Forelimb muscle (tissue), 1 donor: ENCODE measurements around the gene TMEM107. TPM values are rescaled to one million over a fixed set of nuclear protein-coding genes. Genes with fewer than 3 reads are reported as not detected.
"Not testable (repeated sequence)": the region's sequence is repeated elsewhere in the genome, so short reads cannot be mapped to it uniquely, and the experiment has no call there.

Experiments used
- DNase-seq: peaks from one replicate; pipeline ENCODE4 v3.0.0-alpha.2; 2013; ENCODE audit warnings: low read depth
- polyA plus RNA-seq: library from polyadenylated mRNA; unstranded; fragments of 120-200 nt; gene quantifications from one replicate; pipeline ENCODE4 v1.2.1, GENCODE V29; 2013; ENCODE audit not compliant: insufficient read length

Gene TMEM107
- polyA plus RNA-seq, 1 donor: 5.7 TPM

GRCh38 chr17:8189711-8190477 is 13.7 kb upstream of the TMEM107 start, which contains the start of gene BORCS6:
BORCS6 (minus strand) TSS chr17:8190180; CDS start chr17:8190140, 40 bp downstream.
- DNase-seq: peak; percentile 97

GRCh38 chr17:8189041-8189710 is 13.0 kb upstream of the TMEM107 start:
- DNase-seq: no peak

GRCh38 chr17:8188263-8188839 is 12.2 kb upstream of the TMEM107 start:
- no peak for DNase-seq

GRCh38 chr17:8187517-8188262 is 11.5 kb upstream of the TMEM107 start:
- peak; percentile 98 for DNase-seq

GRCh38 chr17:8186787-8187516 is 10.8 kb upstream of the TMEM107 start:
- DNase-seq: peak; percentile 94

GRCh38 chr17:8186446-8186786 is 10.2 kb upstream of the TMEM107 start:
- DNase-seq: no peak

GRCh38 chr17:8185582-8186445 is 9.6 kb upstream of the TMEM107 start:
- DNase-seq: no peak

GRCh38 chr17:8176998-8177731 is 985 bp upstream of the TMEM107 start:
- no peak for DNase-seq

GRCh38 chr17:8175795-8176196 is 384 bp downstream of the TMEM107 start:
- DNase-seq: no peak

- DNase-seq: no peak
Observed at GRCh38 chr17:8173871-8174322, 2.3 kb downstream of the TMEM107 start.

- peak; percentile 98 for DNase-seq
Observed at GRCh38 chr17:8173056-8173870, 2.9 kb downstream of the TMEM107 start.

GRCh38 chr17:8170186-8170585 is 6.0 kb downstream of the TMEM107 start:
- DNase-seq: not testable (repeated sequence)

- DNase-seq: no peak
Observed at GRCh38 chr17:8167526-8167925, 8.7 kb downstream of the TMEM107 start.

- DNase-seq: no peak
Observed at GRCh38 chr17:8166731-8167130, 9.4 kb downstream of the TMEM107 start.

- no peak for DNase-seq
Observed at GRCh38 chr17:8164815-8165131, 11.4 kb downstream of the TMEM107 start.

GRCh38 chr17:8163978-8164814 is 12.0 kb downstream of the TMEM107 start:
- DNase-seq: no peak

- DNase-seq: no peak
Observed at GRCh38 chr17:8162997-8163977, 12.9 kb downstream of the TMEM107 start.
